Measurements from ENCODE around the gene OSBPL2.

Gene OSBPL2

DNA sequence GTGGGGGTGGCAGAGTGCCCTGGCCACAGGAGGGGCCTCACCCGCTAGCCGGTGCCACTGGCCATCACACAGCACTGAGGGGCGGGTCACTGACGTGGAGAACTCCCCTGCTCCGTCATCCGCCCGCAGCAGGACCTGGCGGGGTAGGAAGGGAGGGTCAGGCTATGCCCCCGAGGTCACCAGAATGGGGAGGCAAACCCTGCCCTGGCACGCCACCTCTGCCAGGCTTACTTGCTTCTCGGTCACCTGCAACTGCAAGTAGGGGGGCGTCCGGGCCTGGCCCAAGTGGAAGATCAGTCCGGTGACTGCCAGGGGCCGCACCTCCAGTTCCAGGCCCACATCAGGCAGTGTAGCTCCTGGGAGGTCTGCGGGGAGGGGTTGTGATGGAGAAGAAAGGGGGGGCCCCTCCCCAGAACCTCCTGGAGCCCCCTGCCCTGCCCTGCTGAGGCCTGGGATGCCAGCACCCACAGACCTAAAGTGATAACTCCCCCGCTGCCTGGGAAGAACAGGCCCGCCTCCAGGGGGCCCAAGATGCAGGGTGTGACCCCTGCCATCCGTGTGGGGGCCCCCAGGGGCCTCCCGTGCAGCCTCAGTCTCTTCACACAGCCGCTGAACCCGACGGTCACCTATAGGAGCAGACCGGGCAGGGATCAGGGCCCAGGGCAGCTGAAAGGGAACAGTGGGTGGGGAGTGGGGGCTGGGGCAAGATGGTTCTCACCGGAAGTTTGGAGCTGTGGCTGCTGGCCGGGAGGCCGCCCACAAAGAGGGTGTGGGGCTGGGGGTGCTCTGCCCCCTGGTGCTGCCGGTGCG is 71.8 kb downstream of the OSBPL2 start:
- no peak for DNase-seq (ENCODE audit: low spot score)
- no peak for FAIRE-seq

GRCh38 chr20:62310757-62311121 is 72.4 kb downstream of the OSBPL2 start:
- FAIRE-seq (no peak), DNase-seq (ENCODE audit: low spot score) (no peak)

- no peak for FAIRE-seq
- DNase-seq (ENCODE audit: low spot score): no peak
These were observed 72.8 kb downstream of the OSBPL2 start for GRCh38 chr20:62311150-62311549.

GRCh38 chr20:62311832-62312661 is 73.7 kb downstream of the OSBPL2 start:
- no peak for FAIRE-seq
- no peak for DNase-seq (ENCODE audit: low spot score)

- DNase-seq (ENCODE audit: low spot score): no peak
- FAIRE-seq: no peak
These were observed 74.3 kb downstream of the OSBPL2 start for GRCh38 chr20:62312662-62312977.

- DNase-seq (ENCODE audit: low spot score) (no peak), FAIRE-seq (peak; percentile 65)
These were observed 74.7 kb downstream of the OSBPL2 start for GRCh38 chr20:62313021-62313420.

- DNase-seq (ENCODE audit: low spot score): no peak
- peak; percentile 13 for FAIRE-seq
These were observed 75.4 kb downstream of the OSBPL2 start for GRCh38 chr20:62313460-62314338.

DNA sequence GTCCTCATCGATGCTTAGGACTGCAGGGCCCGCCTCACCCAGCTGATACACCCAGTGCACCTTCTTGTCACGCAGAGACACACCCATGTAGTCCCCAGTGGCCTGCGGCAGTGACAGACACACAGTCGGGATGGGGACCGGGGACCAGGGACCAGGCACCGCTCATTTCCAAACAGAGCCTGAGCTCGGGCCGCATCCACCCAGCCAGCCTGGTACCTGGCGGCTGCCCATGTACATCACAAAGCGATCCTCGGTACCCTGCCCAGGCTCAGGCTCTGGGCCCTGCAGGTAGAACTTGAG is 76.0 kb downstream of the OSBPL2 start:
- DNase-seq (ENCODE audit: low spot score) (no peak), FAIRE-seq (no peak)

- FAIRE-seq (no peak), DNase-seq (ENCODE audit: low spot score) (no peak)
These were observed 76.5 kb downstream of the OSBPL2 start for GRCh38 chr20:62314711-62315302.

DNA sequence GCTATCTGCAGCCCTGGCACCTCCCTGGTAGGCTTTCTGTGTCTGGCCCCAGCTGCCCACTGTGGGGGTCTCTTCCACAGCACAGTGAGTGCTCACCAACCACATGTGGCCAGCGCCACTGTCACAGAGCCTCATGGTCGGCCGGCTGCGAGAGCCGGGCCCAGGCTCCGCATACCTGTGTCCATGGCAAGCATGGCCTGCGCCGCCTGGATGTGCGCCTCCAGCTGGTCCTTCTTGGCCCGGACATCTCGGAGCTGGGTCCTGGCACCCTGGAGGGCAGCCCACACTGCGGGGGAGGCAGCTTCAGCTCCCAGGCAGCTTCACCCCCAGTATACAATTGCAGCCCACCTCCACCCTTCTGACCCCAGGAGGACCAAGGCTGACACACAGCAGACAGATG is 77.5 kb downstream of the OSBPL2 start:
- no peak for FAIRE-seq
- DNase-seq (ENCODE audit: low spot score): no peak

DNA sequence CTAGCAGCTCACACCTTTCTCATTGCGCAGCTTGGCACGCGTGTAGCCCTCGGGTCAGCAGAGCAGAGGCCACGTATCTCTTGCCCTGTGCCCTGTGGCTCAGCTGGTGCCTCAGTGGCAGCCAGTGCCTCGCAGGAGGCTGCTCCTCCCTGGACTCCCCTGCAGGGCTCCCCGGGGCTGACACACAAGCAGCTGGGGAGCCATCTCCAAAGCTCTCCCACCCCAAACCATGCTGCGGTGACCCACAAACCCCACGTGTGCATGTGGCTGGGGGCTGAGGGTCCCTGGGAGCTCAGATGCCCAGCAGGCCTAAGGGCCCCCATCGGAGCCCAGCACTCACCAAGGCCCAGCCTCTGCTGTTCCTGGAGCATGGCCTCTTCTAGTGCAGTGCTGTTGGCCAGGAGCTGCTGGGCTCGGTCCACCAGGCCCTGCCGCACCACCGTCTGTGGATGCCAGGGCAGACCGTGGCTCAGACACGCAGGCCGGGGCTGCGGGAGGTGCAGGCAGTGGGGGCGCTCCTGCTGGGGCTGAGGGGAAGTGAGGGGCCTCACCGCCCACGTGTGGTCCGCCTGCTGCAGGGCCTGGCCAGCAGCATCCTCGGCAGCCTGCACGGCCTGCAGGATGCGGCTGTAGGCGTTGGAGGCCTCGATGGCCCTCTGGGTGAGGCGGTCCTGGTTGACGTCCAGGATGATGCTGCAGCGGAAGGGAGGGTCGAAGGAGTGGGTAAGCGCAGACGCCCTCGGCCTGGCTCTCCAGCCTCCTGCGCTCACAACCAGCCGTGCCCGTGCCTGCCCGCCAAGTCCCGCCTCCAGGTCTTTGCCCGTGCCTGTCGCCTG is 78.2 kb downstream of the OSBPL2 start:
- peak; percentile 61 for FAIRE-seq
- DNase-seq (ENCODE audit: low spot score): no peak

- FAIRE-seq (no peak), DNase-seq (ENCODE audit: low spot score) (no peak)
These were observed 78.9 kb downstream of the OSBPL2 start for GRCh38 chr20:62317167-62317655.

GRCh38 chr20:62318400-62319345 is 80.4 kb downstream of the OSBPL2 start:
- peak; percentile 78 for DNase-seq (ENCODE audit: low spot score)
- peak; percentile 23 for FAIRE-seq

DNA sequence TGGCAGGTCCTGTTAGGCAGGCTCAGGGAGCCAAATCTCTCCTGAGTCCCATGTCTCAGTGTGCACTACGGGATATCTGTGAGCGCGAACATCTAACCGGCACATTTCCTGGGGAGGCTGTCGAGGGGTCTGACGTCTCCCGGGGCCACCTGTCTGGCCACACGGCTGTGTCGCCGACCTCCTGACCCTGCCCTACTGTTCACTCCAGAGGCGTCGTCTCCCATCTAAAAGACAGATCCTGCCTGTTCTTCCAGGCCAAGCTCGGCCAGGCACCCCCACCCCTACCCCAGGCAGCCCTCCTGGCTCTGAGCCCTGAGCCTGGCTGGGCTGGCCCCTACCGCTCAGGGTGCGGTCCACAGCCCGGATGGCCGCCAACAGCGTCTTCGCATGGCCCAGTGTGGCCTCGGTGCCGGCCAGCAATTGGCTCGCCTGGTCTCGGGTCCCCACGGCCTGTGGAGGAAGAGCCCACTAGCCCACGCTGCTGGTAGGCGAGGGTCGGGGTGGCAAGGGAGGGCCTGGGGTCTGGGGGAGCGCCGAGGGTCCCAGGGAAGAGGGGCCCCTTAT is 81.1 kb downstream of the OSBPL2 start:
- FAIRE-seq (peak; percentile 91), DNase-seq (ENCODE audit: low spot score) (no peak)

DNA sequence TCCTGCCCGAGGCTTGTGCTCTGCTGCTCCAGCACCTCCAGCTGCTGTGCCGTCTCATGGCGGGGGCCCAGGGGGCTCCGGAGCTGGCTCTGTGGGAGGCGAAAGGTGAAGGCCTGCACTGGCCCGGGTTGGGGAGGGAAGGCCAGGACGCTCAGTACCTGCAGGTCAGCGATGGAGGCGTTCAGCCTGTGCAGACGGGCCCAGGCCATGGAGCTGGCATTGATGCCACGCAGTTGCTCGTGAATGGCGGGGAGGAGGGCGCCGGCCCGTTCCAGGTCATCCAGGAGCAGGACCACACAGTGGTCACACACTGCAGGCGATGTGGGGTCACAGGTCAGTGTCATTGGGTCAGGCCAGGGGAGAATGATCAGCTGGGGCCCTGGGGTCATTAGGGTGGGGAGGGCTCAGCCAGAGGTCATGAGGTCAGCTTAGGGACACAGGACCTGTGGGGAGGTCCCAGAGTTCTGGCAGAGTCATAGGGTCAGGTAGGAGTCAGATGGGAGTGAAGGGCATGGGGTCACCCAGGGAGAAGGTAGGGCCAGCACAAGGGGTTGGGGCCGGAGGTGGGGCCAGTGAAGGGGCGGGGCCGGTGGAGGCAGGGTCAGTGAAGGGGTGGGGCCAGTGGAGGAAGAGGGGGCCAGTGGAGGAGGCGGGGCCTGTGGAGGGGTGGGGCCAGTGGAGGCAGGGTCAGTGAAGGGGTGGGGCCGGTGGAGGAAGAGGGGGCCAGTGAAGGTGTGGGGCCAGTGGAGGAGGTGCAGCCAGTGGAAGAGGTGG is 82.4 kb downstream of the OSBPL2 start:
- DNase-seq (ENCODE audit: low spot score) (peak; percentile 57), FAIRE-seq (no peak)

DNA sequence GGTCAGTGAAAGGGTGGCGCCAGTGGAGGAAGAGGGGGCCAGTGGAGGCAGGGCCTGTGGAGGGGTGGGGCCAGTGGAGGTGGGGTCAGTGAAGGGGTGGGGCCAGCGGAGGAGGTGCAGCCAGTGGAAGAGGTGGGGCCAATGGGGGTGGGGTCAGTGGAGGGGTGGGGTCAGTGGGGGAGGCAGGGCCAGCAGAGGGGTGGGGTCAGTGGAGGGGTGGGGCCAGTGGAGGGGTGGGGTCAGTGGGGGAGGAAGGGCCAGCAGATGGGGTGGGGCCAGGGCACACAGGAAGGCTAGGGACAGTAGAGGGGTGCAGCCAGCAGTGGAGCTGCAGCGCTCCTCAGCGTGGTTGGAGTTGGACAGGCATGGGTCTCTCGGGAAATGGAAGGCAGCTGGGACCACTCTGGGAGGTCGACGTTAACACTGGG is 83.2 kb downstream of the OSBPL2 start:
- no peak for FAIRE-seq
- DNase-seq (ENCODE audit: low spot score): peak; percentile 82

DNA sequence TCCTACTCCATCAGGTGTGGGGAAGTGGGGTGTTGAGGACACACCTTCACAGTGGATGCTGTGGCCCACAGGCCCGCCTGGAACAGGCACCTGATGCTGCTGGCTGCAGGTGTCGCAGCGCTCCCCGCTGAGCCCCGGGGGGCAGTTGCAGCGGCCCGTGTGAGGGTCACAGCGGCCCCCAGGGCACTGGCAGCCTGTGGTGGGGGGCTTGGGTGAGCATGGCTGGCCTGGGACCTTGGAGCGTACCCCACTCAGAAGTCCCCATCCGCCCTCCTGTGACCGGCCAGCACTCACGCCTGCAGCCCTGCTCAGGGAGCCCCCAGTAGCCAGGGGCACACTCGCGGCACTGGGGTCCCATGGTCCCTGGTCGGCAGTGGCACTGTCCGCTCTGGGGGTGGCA is 83.7 kb downstream of the OSBPL2 start:
- DNase-seq (ENCODE audit: low spot score) (no peak), FAIRE-seq (peak; percentile 84)

DNA sequence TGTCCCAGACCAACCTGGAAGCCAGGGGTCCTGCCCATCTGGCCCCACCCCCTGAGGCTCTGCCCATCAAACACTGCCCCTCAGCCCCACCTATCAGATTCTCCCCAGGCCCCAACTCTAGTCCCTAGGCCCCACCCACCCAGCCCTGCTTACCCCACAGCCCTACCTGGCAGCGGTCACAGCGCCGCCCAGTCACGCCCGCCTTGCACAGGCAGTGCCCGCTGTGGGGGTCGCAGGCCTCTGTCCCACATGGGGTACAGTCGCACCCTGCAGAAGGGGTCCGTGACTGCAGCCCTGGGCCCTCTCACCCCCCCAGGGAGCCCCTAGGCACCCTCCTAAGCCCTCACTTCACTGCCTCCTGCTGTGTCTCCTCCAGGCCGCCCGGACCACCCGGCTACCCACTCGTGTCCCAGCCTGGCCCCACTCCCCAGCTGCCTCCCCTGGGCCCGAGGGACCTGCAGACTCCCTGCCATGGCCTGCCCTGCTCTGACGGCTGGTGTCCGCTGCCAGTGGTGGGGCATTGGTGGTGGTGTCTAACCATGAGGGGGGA is 84.2 kb downstream of the OSBPL2 start:
- DNase-seq (ENCODE audit: low spot score) (no peak), FAIRE-seq (peak; percentile 61)

All from urothelium cell line (cell line).